Tibial artery (tissue), 4 donors: ENCODE results near the gene FUNDC2.

ENCODE experiments used
- DNase-seq, 2 donors: peaks; one replicate each; pipeline ENCODE4 v3.0.0-alpha.2; 2019
- H3K27ac ChIP-seq, 2 donors: fragments of 200-600 bp; sonication (generic) in 1 of 2; 1 replicate in 1 of 2; 2 replicates in 1 of 2; pipeline ENCODE4 v1.5.1; 2018 to 2019; ENCODE audit warnings: mild to moderate bottlenecking in 1 of 2
- H3K27me3 ChIP-seq, 2 donors: fragments of 200-600 bp; sonication (generic) in 1 of 2; one replicate each; pipeline versions ENCODE4 v1.5.1 to v1.6.0; 2016 to 2019
- H3K36me3 ChIP-seq, 3 donors: fragments of 200-600 bp; sonication (generic) in 2 of 3; one replicate each; pipeline ENCODE4 v1.5.1; 2016 to 2019; ENCODE audit warnings: mild to moderate bottlenecking in 2 of 3
- H3K4me1 ChIP-seq, 4 donors: fragments of 200-600 bp; sonication (generic) in 2 of 4; 1 replicate in 3 of 4; 2 replicates in 1 of 4; pipeline ENCODE4 v1.5.1; 2016 to 2019
- H3K4me3 ChIP-seq, 2 donors: fragments of 200-600 bp; sonication (generic) in 1 of 2; 1 replicate in 1 of 2; 2 replicates in 1 of 2; pipeline ENCODE4 v1.5.1; 2018 to 2019; ENCODE audit warnings: mild to moderate bottlenecking in 2 of 2
- H3K9me3 ChIP-seq, 3 donors: fragments of 200-600 bp; sonication (generic) in 1 of 3; one replicate each; pipeline ENCODE4 v1.5.1; 2016 to 2019
- CTCF ChIP-seq, 2 experiments: fragments of 200-600 bp in 1 of 2; fragments of 450-650 bp in 1 of 2; IDR thresholded peaks; one replicate each; pipeline ENCODE4 v1.5.1; 2017 to 2019; ENCODE audit warnings: antibody characterized with exemption in 2 of 2, mild to moderate bottlenecking in 1 of 2, moderate library complexity in 1 of 2
- intact Hi-C: fragments of 100-400 bp; cut with DNase I; formaldehyde crosslinking; loops from one replicate; pipeline ENCODE4 v1.15.0; 2023; ENCODE audit warnings: low total_unique reads

The FUNDC2 gene

GRCh38 chrX:155071694-155072280, 45.1 kb downstream of the FUNDC2 start:
- H3K27ac ChIP-seq: peak overlapping the region; percentile 79 to 90
- no peak for TF ChIP-seq CTCF (IDR thresholded peaks at IDR 0.05)
- H3K9me3 ChIP-seq: no peaks in the 10 kb centered on the region
- H3K4me1 ChIP-seq: peaks cover 0 to 23% (median 0%) of the 10 kb centered on the region in 4 donors
- peak in 1 of 2 donors; percentile 66 for DNase-seq
- peak overlapping the region; percentile 61 to 65 for H3K4me3 ChIP-seq
- no peaks in the 10 kb centered on the region for H3K27me3 ChIP-seq
- intact Hi-C loops: no loop called here
- H3K36me3 ChIP-seq: peaks cover 0 to 9% (median under 1%) of the 10 kb centered on the region in 3 donors

GRCh38 chrX:155086202-155086840, 59.7 kb downstream of the FUNDC2 start:
- no peaks in the 10 kb centered on the region for H3K4me1 ChIP-seq
- TF ChIP-seq CTCF (IDR thresholded peaks at IDR 0.05): peak; percentile 28 to 34
- no peak overlapping the region for H3K4me3 ChIP-seq
- H3K27me3 ChIP-seq: no peaks in the 10 kb centered on the region
- intact Hi-C loops: no loop called here
- H3K27ac ChIP-seq: no peak overlapping the region
- H3K9me3 ChIP-seq: no peaks in the 10 kb centered on the region
- H3K36me3 ChIP-seq: peaks cover 0 to 16% (median 0%) of the 10 kb centered on the region in 3 donors
- DNase-seq: no peak

- peaks cover 0 to 16% (median 0%) of the 10 kb centered on the region in 3 donors for H3K36me3 ChIP-seq
- H3K4me3 ChIP-seq: no peak overlapping the region
- no peak for DNase-seq
- intact Hi-C loops: no loop called here
- no peaks in the 10 kb centered on the region for H3K9me3 ChIP-seq
- H3K27ac ChIP-seq: no peak overlapping the region
- H3K4me1 ChIP-seq: no peaks in the 10 kb centered on the region
- no peak for TF ChIP-seq CTCF (IDR thresholded peaks at IDR 0.05)
- no peaks in the 10 kb centered on the region for H3K27me3 ChIP-seq
Observed at GRCh38 chrX:155086961-155087735, 60.5 kb downstream of the FUNDC2 start.

GRCh38 chrX:155094468-155095061, 67.9 kb downstream of the FUNDC2 start:
- H3K4me1 ChIP-seq: no peaks in the 10 kb centered on the region
- peak; percentile 44 to 48 for TF ChIP-seq CTCF (IDR thresholded peaks at IDR 0.05)
- DNase-seq: no peak
- H3K9me3 ChIP-seq: no peaks in the 10 kb centered on the region
- no peaks in the 10 kb centered on the region for H3K36me3 ChIP-seq
- no peak overlapping the region for H3K4me3 ChIP-seq
- H3K27me3 ChIP-seq: no peaks in the 10 kb centered on the region
- no peak overlapping the region for H3K27ac ChIP-seq
- intact Hi-C loops: no loop called here

GRCh38 chrX:155105919-155106318, 79.3 kb downstream of the FUNDC2 start:
- TF ChIP-seq CTCF (IDR thresholded peaks at IDR 0.05): no peak
- Histone ChIP-seq H3K4me3 (no peak overlapping the region), H3K27me3 (no peaks in the 10 kb centered on the region), H3K36me3 (no peaks in the 10 kb centered on the region), H3K27ac (no peak overlapping the region), H3K4me1 (no peaks in the 10 kb centered on the region), H3K9me3 (no peaks in the 10 kb centered on the region)
- no peak for DNase-seq
- intact Hi-C loops: no loop called here
